ENCODE data around the gene DCC. TPM values are rescaled to one million over a fixed set of nuclear protein-coding genes. Genes with fewer than 3 reads are reported as not detected.

Gene DCC
- polyA plus RNA-seq, 3 donors, result 6.4 to 12.7 (median 8.7) TPM

DNA sequence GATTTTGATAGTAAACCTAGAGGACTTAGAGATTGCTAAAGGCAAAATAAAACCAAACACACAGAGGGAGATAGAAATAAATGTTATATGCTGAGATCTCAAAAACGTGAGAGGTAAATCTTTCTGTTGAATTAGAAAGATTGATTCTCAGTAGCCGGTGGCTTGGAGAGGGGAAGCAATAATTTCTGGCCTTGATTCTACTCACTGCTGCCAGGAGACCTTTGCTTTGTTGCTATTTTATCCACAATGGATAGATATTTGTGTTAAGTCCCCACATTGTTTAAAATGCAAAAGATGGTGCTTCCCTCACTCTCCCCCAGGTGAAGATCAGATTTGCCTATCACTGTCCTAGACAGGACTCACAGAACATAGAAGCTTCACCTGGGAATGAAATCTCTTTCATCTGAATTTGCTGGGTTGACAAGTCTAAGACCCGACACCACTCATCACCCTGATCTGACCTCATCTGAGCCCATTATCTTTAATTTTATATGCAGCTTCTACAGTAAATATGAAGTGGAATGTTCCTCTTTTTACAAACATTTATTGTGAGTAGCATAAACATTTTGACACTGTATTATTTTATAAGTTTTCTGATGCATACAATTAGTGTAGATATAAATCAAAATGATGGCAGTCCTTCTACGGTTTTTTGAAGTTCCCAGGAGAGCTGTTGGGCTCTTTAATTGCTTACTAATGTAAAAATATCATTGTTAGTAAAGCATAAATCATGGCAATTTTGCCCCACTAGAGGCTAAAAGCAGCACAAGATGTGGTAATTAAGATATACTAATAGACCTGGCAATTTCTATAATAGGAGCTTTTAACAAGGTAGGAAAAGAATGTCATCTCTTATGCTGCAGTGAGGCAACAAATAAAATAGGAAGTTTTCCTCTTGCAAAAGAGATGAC, 149.7 kb downstream of the DCC start:
- DNase-seq (ENCODE audit: low read depth in 3 of 3, low spot score in 2 of 3), result no peak

DNA sequence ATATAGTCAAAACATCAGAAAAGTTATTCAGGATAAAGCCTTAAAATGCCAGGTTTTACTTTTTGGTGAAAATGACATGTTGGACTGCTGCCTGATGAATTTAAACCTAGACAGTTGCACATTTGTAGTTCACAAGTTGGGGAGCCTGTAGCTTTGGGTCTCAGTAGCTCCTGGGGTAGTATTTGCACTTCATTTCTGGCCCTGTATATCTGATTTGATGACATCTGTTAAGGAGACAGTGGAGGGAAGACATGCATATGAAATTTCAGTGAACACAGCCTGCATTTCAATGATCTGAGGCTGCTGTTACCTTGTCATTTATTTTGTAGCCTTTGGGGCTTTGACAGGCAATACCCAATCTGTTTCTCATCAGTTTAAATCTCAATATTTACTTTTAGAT, 156.4 kb downstream of the DCC start:
- DNase-seq (ENCODE audit: low read depth in 3 of 3, low spot score in 2 of 3), result no peak

DNA sequence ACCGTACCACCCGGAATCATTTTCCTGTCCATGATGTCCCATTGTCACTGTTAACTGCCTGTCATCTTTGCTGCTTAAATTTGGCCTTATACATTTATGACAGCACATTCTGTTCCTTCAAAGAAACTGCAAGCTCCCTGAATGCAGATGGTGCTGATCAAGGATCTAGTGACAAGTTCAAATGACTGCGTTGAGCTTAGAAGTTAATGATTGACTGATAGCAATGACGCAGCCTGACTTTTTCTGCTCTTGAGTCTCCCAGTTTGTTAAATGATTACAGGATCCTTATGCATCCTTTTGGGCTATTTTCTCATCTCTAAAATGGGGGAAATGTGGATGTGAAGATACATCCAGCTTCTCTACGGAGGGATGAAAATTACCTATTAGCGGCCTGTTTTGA, 159.0 kb downstream of the DCC start:
- DNase-seq (ENCODE audit: low read depth in 3 of 3, low spot score in 2 of 3), result no peak

DNA sequence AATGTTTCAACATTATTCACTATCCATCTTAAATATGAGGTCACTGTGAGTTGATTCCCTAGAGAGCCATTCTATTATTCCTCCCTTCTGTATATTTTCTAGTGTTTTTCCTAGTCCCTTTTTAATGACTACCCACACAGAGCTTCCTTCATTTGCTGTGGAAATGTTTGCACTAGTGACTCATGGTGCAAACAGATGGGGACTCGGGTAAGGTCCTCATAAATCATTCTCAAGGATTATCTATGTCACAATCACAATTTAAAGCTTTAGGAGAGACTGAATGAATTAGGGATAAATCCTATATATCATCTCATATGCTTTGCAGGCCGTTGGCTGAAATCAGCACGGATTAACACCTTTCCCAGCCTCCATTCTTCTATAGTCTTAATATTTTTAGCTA, 159.6 kb downstream of the DCC start:
- no peak for DNase-seq (ENCODE audit: low read depth in 3 of 3, low spot score in 2 of 3)

DNA sequence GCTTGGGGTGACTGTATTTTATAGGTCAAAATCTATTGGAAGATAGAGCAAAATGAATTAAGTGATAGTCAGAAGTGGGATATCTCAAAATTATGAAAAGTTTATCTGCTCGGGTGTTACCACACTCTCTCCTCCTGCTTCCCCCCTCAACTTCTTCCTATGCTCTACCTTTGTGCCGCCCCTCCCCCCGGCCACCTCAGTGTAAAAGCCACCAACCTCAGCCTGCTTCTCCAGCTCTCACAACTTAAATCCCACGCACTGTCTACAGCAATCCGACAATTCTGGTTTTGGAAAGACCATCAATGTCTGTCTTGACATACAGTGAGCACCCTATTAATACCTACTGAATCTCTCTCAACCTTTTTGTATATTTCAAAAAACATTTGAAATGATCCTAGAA, 164.6 kb downstream of the DCC start:
- no peak for DNase-seq (ENCODE audit: low read depth in 3 of 3, low spot score in 2 of 3)

DNA sequence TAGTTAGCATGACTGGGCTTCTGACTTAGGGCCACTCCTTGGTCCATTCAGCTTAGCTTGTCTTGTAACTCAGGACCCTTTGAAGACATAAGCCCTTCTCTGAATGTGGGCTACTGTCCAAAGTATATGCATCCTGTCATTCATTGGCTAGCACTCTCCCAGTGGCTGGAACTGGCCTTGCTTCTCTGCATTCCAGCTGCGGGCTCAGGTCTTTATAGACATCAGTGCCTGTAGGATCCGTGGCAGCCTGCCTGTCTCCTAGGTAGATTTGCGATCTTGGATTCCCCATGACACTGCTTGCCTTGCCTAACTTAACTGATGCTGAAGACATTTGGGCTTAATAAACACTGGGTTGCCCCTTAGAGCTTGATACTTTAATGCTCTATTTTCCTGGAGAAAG, 170.1 kb downstream of the DCC start:
- no peak for DNase-seq (ENCODE audit: low read depth in 3 of 3, low spot score in 2 of 3)

DNA sequence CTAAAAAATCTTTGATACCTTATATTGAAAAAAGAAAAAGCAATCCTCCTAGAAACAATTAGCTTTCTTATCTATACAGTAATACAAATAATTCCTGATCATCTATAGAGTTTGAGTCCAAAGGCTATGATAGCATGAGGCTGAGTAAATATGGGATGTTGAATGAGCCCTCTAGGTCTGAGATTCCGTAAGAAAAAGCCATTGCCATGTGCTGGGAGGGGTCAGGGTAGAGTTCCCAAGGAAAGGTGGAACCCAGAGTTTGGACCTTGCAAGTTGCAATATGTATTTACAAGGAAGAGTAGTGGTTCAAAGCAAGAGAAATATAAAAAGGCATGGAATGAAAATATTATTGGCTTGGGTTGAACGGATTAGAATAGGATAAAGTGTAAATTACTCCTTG, 178.1 kb downstream of the DCC start:
- DNase-seq (ENCODE audit: low read depth in 3 of 3, low spot score in 2 of 3), result no peak

DNA sequence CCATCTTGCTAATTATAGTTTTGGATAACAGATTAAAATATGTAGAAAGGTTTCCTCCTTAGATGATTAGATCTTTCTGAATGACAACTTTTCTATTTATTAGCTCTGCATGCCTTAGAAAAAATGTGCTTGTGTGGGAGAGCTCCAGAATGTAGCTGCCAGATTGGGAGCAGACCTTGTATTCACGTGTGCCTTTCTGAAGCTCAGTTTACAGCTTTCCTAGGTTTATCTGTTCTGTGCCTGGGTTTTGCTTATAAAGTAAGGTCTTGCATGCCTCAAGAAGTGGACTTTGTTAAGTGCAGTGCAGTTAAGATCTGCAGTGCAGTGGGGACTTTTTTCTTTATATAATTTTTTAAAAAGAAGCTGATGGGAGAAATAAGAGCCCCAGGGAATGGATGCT, 179.0 kb downstream of the DCC start:
- no peak for DNase-seq (ENCODE audit: low read depth in 3 of 3, low spot score in 2 of 3)

DNA sequence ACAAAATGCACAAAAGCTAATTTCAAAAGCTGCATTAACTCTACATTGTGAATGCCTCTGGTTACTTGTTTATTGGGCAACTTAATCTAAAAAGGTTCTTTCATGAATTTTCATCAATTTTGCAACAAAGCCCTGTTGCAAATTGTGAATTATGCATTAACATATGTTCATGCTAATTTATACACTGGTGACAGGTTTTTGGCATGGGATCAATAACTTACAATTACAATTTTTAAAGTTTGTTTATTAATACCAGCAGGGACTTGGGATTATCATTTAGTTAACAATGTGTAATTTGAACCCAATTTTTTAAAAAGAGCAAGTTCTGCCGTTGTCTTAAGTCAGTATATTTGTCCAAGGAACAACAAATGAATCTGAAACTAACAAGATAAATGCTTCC, 183.6 kb downstream of the DCC start:
- no peak for DNase-seq (ENCODE audit: low read depth in 3 of 3, low spot score in 2 of 3)

DNA sequence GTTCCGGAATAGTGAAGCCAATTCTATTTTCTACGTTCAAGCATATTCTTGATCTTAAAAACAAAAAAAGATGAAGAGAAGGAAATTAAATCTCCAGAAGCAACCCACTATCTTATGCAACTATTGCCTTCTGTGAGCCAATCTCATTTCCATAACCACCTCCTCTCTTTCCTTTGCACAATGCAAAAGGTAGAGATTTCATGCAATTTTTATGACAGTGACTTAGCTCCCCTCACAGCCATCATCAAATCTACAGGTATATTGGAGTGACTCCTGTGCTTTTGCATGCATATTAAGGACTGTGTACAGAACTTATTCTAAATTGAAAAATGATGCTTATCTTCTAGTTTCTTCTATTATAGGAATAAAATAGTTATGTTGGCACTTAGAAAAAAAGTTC, 191.8 kb downstream of the DCC start:
- no peak for DNase-seq (ENCODE audit: low read depth in 3 of 3, low spot score in 2 of 3)

DNA sequence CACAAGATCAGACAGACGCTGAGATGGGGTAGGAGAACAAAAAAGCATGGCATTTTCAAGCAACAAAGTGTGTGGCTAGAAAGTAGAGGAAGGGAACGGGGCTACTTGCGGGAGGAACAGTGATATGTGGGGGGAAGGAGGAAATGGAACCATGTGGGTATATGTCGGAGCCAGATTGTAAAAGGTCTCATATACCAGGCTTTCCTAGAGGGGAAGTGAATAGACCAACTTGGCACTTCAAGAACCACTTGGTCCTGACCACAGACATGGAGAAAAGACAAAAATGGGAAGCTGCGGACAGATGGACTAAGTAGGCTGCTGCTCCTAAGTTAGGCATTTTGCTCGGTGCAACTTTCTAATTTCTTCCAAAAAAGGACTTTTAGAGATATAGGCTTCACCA, 196.0 kb downstream of the DCC start:
- DNase-seq (ENCODE audit: low read depth in 3 of 3, low spot score in 2 of 3), result no peak

DNA sequence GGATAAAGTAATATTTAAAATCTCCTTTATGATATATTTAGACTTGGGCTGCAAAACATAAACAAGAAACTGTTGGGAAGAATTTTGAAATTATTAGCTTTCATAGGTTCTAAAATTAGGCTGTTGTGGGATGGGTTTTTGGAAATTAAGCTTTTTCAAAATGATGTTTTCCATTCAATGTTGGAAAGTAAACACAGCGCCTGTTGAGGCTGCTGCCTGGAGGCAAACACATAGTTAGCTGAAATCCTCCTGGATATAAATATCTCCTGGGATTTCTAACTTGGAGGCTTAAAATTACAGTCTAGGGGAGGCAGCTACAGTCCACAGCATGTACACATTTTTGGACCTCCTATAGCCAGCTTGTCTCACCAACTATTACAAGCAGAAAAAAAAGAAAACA, 197.3 kb downstream of the DCC start:
- no peak for DNase-seq (ENCODE audit: low read depth in 3 of 3, low spot score in 2 of 3)

DNA sequence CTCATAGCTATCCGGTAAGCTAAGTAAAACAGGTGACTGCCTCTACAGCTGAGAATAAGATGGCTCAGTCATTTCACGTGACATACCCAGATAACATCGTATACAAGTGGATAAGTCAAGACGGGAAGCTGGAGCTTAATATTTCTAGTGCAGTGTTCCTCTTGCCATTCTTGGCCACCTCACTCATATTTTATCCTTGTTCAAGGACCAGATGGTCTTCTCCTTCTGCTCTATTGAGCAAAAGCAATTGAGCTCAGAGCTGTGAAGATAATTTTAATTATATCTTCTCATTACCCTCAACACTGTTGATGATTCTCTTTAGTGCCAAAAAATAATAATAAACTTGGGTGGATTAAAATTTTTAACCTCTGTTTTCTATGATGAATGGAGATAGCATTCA, 201.1 kb downstream of the DCC start:
- DNase-seq (ENCODE audit: low read depth in 3 of 3, low spot score in 2 of 3), result no peak

DNA sequence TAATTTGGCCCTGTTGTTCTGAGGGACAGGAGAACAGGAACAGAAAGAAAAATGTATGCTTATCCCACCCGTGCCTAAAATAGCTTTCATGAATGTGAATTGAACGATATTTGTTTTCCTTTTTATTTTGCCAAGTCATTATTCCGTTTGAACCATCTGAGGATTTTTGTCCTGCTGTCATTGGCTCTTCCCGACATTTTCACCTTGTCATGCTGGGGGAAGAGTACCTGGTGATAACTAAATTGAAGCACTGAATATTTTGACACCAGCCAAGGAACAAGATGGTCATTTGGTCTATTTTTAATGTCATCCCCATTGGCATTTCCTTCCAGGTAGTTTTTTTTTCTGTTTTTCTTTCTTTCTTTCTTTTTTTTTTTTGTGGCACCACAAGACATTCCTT, 204.1 kb downstream of the DCC start:
- DNase-seq (ENCODE audit: low read depth in 3 of 3, low spot score in 2 of 3), result no peak

DNA sequence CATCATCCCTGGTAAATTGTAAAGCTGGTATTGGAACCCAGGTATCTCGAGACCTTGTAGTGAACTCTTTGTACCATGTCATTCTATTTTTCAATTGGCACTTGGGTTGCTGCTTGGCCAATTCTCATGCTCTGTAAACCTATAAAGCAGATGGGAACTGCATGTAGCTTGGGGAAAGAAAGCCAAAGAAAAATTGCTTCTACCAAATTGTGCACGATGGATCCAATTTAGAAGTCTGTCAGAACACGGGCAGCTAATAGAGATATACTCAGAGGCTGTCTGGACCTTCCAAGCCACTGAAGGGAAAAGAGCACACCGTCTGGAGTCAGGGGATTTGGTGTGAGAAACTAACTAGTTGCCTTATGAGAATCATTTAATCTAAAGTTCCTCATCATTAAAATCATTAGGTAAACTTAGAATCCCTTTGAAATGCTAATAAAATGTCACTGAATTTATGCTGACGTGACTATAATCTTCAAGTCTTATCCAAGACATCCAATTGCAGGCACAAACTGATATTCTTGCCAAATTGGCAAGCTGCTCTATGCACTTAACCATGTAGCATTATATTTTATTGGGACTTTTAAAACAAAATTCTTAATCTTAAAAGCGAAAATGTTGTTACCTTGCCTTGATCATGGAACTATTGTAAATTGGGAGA, 206.8 kb downstream of the DCC start:
- no peak for DNase-seq (ENCODE audit: low read depth in 3 of 3, low spot score in 2 of 3)

DNA sequence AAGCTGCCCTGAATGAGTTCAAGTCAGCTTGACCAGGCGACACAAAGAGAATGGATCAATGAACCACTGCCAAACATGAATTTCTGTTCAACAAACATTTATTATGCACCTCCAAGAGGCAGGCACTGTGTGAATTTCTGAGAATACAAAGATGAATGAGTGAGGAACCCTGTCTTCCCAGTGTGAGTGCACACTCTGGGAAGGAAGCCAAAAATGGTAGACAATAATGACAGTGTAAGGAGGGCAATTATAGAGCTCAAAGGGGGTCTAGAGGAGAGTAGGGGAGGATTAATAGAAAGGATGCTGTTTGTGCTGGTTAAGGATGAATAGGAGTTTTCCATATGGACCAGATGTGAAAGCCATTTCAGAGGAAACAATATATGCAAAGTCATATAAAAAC, 213.4 kb downstream of the DCC start:
- DNase-seq (ENCODE audit: low read depth in 3 of 3, low spot score in 2 of 3), result no peak

DNA sequence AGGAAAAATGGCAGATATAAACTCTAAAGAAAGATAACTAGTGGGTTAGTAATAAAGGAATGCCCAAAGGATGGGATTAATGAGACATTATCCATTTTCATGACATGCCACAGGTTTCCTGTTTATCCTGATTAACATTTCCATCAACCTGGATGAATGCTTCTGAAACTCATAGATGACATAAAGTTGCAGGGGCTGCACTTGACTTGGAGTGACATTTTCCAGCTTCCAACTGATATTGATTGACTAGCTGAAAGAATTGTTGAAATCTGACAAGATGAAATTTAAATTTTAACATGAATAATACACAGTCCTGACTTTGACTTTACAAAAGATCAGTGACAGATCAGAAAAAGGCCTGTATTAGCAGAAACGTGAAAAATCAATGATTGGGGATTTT, 214.2 kb downstream of the DCC start:
- no peak for DNase-seq (ENCODE audit: low read depth in 3 of 3, low spot score in 2 of 3)

DNA sequence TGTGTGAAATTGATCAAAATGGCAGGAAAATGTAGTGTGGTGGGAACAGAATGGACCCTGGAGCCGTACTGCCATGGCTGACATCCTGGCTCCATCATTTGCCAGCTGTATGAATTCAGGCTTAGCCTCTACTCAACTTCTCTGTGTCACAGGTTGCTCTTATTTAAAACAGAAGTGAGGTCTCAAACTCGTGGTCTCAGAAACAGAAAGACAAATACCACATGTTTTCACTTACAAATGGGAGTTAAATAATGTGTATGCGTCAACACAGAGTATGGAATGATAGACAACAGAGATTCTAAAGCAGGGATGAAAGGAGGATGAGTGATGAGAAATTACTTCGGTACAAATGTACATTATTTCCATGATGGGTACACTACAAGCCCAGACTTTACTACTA, 227.4 kb downstream of the DCC start:
- DNase-seq (ENCODE audit: low read depth in 3 of 3, low spot score in 2 of 3), result no peak

DNA sequence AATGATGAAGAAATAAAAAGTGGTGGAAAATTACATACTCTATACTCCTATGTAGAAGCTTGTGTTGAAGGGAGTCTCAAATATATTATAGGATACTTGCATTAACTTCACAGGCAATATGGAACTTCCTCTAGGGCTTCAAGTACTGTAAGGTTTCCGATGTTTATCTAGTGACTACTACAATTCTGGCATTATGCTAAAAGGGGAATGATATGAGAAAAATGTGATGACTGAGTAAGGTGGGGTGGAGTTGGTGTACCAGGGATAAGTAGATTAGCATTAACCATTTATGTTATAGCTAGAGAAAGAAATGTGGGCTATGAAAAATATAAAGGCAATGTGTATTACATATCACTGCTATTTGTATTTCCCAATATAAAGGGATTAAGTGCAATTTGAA, 229.5 kb downstream of the DCC start:
- DNase-seq (ENCODE audit: low read depth in 3 of 3, low spot score in 2 of 3), result no peak

DNA sequence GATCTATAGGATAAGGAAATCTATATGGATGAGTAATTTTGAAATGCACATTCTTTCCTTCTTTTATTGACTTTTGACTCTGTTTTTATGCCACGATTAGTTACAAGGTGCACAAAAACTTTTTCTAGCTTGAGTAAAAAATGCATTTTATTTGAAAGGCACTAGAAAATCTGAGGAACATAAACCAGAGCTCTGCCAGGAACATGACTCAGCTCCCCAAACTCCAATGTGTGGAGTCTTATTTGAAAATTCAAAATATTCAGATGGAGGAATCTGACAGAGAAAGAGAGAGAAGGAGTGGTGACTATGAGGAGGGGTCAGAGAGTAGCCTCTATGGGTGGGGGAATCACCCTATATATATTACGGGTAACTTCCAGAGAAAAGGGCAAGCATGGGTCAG, 231.0 kb downstream of the DCC start:
- no peak for DNase-seq (ENCODE audit: low read depth in 3 of 3, low spot score in 2 of 3)

DNA sequence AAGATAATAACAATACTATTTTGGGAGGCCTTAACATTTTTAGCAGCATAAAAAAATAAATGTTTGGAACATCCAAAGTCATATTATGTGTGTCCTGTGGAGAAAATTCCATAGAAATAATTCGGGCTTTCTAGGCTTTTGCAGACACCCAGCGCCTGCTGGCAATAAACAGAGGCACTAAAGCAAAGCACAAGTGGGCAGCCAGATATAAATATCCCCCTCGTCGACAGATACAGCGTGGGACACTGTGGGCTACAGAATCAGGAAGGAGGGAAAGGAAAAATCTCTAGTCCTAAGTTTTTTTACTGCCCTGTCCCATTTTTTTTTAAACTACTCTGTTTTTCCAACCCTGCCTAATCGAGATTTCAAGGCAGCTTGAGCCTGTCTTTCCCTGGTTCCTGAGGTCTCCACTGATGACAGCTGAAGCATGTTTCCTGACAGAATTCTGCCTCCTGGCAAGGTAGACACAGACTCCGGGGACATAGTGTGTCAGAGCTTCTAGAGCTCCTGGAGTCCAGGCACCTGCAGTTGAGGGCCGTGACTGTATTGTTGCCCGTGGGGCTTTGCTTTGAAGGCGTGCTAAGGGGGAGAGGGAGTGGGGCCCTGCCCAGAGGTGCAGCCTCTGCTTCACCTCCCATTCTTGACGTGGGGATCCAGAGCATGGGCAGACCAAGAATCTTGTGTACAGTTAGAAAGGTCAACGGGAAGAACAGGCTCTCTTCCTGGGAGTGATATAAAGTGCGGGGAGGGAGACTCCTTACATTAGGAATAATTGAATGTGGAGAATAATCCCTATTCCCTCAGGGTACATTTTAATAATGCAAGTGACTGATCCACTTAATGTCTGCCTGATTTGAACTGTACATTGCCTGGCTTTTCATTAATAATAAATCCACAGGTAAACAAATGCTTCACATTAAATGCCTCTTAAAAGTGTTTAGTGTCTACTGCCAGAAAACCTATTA, 232.3 kb downstream of the DCC start:
- no peak for DNase-seq (ENCODE audit: low read depth in 3 of 3, low spot score in 2 of 3)

Measured in right renal cortex interstitium (tissue), 3 donors.